Stimulated activated effector memory CD8-positive, alpha-beta T cell treated with anti-CD3 and anti-CD28 coated beads, Interleukin-12 subunit alpha, Interleukin-12 subunit beta, amount 100 ng/mL, for 72 hours (primary cell): ENCODE data around the gene FAM241A.

Experiments used
- ATAC-seq: fragments of 150-1000 bp; cut with Tn5 transposase; 2 replicates; pipeline ENCODE4 v1.10.0; 2021
- DNase-seq, 2 donors: peaks; one replicate each; pipeline ENCODE4 v3.0.0; 2021 to 2022; ENCODE audit warnings: low spot score in 2 of 2
- H3K27ac Mint-ChIP-seq: one replicate; pipeline ENCODE4 v1.8.0; 2022; ENCODE audit warnings: mild to moderate bottlenecking, mixed read lengths
- H3K36me3 Mint-ChIP-seq: one replicate; pipeline ENCODE4 v1.8.0; 2022; ENCODE audit warnings: mild to moderate bottlenecking, mixed read lengths
- H3K4me1 Mint-ChIP-seq: one replicate; pipeline ENCODE4 v1.8.0; 2022; ENCODE audit warnings: mixed read lengths
- H3K4me3 Mint-ChIP-seq: one replicate; pipeline ENCODE4 v1.8.0; 2022; ENCODE audit warnings: mild to moderate bottlenecking, mixed read lengths
- H3K9me3 Mint-ChIP-seq: one replicate; pipeline ENCODE4 v1.8.0; 2022; ENCODE audit warnings: mixed read lengths

Gene FAM241A

DNA sequence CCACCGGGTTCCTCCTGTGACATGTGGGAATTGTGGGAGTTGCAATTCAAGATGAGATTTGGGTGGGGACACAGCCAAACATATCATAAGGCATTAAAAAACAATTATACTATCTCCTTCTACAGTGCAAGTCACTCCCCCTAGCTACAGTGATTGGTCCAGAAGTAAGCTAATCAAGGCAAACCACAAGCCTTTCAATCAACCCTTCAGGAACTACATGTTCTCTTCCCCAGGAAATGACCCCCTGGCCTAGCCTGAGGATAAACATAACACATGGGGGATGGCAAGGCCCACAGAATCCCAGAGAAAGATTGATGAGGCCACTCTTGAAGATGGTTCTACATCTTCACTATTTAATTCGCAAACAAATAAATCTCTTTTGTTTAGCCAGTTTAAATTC, 25.2 kb upstream of the FAM241A start:
- Mint-ChIP-seq H3K36me3 (no peaks in the 10 kb centered on the region), H3K4me3 (no peak overlapping the region), H3K9me3 (peaks cover 8% of the 10 kb centered on the region), H3K27ac (peak overlapping the region; percentile 92), H3K4me1 (peaks cover 27% of the 10 kb centered on the region)
- DNase-seq (no peak), ATAC-seq (no peak)

DNA sequence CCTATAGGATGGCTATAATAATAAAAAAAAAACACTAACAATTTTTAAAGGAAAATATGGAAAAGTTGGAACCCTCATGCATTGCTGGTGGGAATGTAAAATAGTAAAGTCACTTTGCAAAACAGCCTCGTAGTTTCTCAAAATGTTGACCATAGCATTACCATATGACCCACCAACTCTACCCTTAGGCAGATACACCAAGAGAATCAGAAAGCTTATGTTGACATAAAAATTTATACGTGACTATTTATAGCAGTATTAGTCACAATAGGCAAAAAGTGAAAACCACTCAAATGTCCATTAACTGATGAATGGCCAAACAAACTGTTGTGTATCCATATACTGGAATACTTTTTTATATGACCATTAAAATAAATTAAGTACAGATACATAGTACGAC, 19.8 kb upstream of the FAM241A start:
- ATAC-seq (no peak), DNase-seq (no peak)
- Mint-ChIP-seq H3K4me3 (no peak overlapping the region), H3K36me3 (no peaks in the 10 kb centered on the region), H3K27ac (no peak overlapping the region), H3K4me1 (peaks cover 6% of the 10 kb centered on the region), H3K9me3 (peaks cover 1% of the 10 kb centered on the region)

DNA sequence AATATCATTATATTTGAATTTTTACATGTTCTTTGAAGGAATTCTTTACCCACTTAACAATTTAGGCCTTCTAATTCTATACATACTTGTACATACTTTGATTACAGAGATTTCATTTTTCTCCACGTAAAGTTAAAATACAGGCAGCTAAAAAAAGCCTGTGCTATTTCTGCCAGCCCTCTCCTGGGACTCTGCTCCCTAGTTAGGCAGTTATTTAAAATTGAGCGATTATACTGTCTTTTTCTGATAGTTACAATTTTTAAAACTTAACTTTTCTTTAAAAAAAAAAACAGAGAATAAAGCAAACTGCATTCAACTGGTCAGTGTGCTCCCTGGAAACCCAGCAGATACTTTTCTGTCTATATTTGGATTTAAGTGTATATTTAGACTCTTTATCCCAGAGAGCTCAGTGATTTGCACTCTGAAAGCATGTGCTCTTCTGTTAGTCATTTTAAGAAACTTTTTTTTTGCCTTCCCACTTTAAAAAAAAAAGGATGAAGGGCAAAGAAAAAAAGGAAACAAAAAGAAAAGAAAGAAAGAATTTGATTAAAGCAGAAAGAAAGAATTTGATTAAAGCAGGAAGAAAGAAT, 18.1 kb upstream of the FAM241A start:
- Mint-ChIP-seq H3K4me1 (no peaks in the 10 kb centered on the region), H3K9me3 (no peaks in the 10 kb centered on the region), H3K36me3 (no peaks in the 10 kb centered on the region), H3K27ac (no peak overlapping the region), H3K4me3 (no peak overlapping the region)
- ATAC-seq (no peak), DNase-seq (no peak)

DNA sequence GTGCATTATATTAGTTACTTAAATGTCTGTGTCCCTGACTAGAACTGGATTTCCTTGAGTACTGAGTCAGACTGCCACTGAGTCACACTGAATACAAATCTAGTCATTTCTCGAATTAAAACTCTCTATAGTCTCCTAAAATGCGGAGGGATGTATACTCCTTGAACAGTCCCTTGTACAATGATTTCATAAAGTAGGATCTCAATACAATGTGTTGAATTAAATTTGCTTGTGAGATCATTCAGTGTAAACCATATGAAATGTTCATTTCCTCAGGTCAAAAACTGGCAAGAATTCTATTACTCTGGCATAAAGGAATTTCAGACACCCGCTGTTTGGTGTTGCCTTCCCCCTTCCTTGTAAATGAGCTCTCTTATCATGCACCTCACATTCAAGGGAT, 17.5 kb upstream of the FAM241A start:
- H3K4me3 Mint-ChIP-seq: no peak overlapping the region
- no peaks in the 10 kb centered on the region for H3K9me3 Mint-ChIP-seq
- peak; percentile 100 for ATAC-seq
- H3K27ac Mint-ChIP-seq: no peak overlapping the region
- no peaks in the 10 kb centered on the region for H3K4me1 Mint-ChIP-seq
- H3K36me3 Mint-ChIP-seq: no peaks in the 10 kb centered on the region
- DNase-seq: no peak

DNA sequence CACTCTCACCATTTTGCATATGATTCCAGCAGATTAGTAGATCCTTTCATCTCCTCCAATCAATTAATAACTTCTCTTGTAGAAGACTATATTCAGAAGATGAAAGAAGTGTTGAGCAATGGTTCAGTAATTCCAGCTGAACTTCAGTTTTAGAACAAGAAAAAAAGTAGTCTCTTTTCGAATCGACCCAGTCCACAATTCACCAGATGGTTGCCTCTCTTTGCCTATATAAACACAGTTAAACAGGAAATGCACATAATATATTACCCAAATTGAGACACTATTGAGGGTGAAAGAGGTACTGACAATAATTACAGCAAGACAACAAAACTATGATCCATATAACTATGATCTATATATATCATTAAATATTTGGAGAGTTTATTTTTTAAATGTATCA, 16.8 kb upstream of the FAM241A start:
- Mint-ChIP-seq H3K27ac (no peak overlapping the region), H3K4me1 (no peaks in the 10 kb centered on the region), H3K4me3 (no peak overlapping the region), H3K9me3 (no peaks in the 10 kb centered on the region), H3K36me3 (no peaks in the 10 kb centered on the region)
- DNase-seq (no peak), ATAC-seq (no peak)

DNA sequence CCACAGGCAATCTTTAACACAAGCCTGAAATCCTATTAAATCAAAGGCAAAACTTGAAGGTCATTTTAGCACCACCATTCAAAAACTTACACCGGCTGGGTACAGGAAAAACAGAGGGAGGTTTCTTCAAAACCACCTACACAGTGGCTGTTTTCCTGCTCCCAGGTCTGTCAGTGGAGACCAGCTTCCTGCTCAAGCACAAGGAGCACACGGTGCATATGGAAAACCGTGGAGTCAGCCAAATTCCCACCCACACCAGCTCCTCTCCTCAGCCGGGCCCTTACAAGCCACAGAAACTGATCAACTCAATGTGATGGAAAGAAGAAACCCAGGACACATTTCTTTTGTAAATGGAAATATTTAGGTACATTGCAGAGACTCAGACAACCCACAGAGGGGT, 14.3 kb upstream of the FAM241A start:
- ATAC-seq (no peak), DNase-seq (no peak)
- Mint-ChIP-seq H3K9me3 (no peaks in the 10 kb centered on the region), H3K4me3 (no peak overlapping the region), H3K36me3 (no peaks in the 10 kb centered on the region), H3K27ac (no peak overlapping the region), H3K4me1 (no peaks in the 10 kb centered on the region)

DNA sequence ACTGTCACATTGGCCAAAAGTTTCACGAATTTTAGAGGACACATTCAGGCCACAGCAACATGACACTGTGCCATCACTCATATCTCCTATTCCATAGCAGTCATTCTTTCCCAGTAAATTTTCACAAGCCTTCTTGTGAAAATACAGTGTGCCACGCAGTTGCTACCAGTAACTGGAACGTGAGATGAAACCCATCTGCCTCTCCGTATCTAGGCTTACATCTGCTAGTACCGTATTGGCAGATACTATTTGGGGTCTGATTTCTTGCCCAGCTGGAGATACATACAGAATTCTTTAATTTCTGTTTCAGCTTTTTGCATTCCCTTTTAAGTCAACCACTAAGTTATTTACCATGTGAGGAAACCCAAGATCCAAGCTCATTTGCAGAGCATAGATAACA, 8.7 kb upstream of the FAM241A start:
- H3K4me1 Mint-ChIP-seq: no peaks in the 10 kb centered on the region
- no peaks in the 10 kb centered on the region for H3K36me3 Mint-ChIP-seq
- H3K27ac Mint-ChIP-seq: no peak overlapping the region
- ATAC-seq (no peak), DNase-seq (no peak)
- no peak overlapping the region for H3K4me3 Mint-ChIP-seq
- H3K9me3 Mint-ChIP-seq: no peaks in the 10 kb centered on the region

DNA sequence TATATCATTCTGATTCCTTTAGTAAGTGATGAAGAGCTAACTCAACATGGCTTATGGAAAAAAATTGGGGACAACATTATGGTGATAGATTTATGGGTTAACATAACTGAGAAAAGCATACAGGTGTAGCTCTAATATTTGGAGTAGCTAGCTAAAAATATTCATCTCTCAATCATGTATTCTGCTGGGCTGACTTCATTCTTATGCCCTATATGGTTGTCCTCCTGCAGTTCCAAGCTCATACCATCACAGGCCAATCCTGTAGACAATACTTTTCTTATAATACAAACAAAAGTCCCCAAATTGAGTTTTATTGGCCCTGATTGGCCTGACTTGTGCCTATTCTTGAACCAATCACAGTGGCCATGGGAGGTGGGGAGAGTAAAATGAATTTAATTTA, 6.7 kb upstream of the FAM241A start:
- DNase-seq: no peak
- Mint-ChIP-seq H3K4me1 (no peaks in the 10 kb centered on the region), H3K4me3 (no peak overlapping the region), H3K27ac (no peak overlapping the region), H3K9me3 (no peaks in the 10 kb centered on the region), H3K36me3 (no peaks in the 10 kb centered on the region)
- no peak for ATAC-seq

DNA sequence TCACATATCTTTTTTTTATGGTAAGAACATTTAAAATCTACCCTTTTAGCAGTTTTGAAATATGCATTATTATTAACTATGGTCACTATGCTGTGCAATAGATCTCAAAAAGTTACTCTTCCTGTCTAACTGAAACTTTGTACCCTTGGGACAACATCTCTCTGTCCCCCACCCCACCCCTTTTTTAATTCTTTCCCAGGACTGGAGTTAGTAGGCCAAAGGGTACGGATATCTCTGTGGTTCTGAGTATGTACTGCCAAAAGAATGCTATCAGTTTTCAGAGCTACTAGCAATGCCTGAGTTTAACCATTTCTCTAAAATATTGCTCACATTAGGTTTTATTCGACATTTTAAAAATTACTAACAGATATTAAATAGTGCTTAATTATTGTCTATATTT, 4.7 kb upstream of the FAM241A start:
- H3K27ac Mint-ChIP-seq: no peak overlapping the region
- DNase-seq: no peak
- no peak overlapping the region for H3K4me3 Mint-ChIP-seq
- H3K9me3 Mint-ChIP-seq: no peaks in the 10 kb centered on the region
- no peaks in the 10 kb centered on the region for H3K36me3 Mint-ChIP-seq
- peaks cover 12% of the 10 kb centered on the region for H3K4me1 Mint-ChIP-seq
- no peak for ATAC-seq

DNA sequence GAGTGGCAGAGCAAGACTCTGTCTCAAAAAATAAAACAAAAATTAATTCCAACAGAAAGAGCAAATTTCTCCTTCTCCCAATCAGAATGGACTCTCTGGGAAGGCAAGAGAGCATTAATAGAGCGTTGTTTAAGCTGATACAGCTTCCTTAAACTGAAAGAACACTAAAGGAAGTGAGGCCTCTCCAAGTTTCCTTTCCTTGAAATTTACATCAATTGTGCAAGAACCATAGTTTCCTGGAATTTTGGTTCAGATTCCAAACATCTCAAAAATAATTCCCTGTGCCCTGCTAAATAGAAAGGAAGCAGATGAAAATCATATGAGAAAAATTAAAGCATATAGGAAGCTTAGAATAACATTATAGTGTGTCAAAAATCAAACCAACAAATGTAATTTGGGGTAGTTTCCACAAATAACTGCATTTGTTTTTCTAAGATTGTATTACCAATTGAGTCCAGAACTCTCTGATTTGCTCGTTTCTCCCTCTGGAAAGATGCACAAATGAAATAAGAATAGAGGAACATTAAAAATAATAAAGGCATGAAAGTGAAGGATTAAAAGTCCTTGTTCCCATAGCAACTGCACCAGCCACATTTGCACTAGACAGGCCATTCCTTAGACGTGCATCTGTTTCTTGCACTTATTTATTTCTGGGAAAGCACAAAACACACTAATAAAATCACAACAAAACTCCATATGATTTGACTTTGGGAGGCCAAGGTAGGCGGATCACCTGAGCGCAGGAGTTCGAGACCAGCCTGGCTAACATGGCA, 3.7 kb upstream of the FAM241A start:
- DNase-seq (no peak), ATAC-seq (no peak)
- Mint-ChIP-seq H3K9me3 (no peaks in the 10 kb centered on the region), H3K4me1 (peaks cover 19% of the 10 kb centered on the region), H3K36me3 (no peaks in the 10 kb centered on the region), H3K27ac (no peak overlapping the region), H3K4me3 (no peak overlapping the region)

DNA sequence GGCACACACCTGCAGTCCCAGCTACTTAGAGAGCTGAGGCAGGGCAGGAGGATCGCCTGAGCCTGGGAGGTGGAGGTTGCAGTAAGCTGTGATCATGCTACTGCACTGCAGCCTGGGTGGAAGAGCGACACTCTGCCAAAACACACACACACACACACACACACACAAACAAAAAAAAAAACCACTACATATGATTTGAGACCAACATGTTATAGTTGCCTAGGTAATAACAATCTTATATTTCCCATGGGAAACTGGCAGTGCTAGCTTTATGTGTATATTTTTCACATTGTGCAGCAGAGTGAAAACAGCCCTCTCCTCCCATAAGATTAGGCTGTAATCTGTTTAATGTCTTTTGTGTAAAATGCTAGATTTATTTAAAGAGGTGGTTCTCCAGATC, 3.1 kb upstream of the FAM241A start:
- no peak overlapping the region for H3K27ac Mint-ChIP-seq
- no peak for ATAC-seq

DNA sequence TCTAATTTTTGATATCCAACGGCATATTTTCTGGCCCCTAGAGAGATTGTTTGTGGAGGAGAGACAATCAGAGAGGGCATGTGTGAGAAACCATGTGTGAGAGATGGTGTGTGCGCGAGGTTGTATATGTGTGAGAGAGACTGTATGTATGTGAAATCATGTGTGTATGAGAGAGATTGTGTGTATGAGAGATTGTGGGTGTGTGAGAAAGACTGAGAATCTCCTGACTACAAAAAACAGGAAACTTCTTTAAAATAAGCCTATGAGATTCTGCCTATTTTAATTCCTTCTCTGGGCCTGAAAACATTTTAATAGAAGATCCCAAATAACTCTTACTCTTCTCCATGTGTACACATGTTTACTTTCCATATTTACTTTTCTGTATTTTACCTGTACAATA, 1.5 kb upstream of the FAM241A start:
- ATAC-seq: no peak
- H3K4me3 Mint-ChIP-seq: no peak overlapping the region
- H3K9me3 Mint-ChIP-seq: no peaks in the 10 kb centered on the region
- H3K4me1 Mint-ChIP-seq: peaks cover 41% of the 10 kb centered on the region
- DNase-seq: no peak
- no peaks in the 10 kb centered on the region for H3K36me3 Mint-ChIP-seq
- no peak overlapping the region for H3K27ac Mint-ChIP-seq

More for the DNA sequence above, 3.1 kb upstream of the FAM241A start:
- no peaks in the 10 kb centered on the region for H3K9me3 Mint-ChIP-seq
- DNase-seq: no peak
- peaks cover 25% of the 10 kb centered on the region for H3K4me1 Mint-ChIP-seq
- no peak overlapping the region for H3K4me3 Mint-ChIP-seq
- H3K36me3 Mint-ChIP-seq: no peaks in the 10 kb centered on the region

DNA sequence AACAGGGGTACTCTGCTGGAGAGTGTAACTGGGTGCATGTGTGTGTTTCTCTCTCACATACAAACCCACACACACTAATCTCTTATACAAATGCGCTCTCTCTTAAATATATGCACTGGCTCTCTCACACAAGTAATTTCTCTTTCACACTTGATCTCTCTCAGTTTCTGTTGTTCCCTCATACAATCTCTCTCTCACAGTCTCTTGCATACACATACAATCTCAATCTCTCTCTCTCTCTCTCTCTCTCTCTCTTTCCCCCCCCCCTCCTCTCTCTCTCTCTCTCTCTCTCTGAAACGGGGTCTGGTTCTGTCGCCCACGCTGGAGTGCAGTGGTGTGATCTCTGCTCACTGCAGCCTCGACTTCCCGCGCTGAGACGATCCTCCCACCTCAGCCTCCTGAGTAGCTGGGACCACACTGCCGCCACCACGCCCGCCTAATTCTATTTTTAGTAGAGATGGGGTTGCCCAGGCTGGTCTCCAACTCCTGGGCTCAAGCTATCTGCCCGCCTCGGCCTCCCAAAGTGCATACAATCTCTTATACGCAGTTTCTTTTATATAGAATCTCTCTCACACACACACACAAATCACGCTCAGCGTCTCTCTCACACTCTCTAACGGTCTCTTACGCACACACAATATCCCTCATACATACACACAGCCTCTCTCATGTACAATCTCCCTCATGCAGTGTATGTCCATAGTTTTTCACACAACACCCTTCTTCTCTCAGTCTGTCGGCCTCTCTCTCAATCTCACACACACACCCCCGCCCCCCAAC, 518 bp upstream of the FAM241A start:
- no peak for ATAC-seq
- Mint-ChIP-seq H3K27ac (no peak overlapping the region), H3K36me3 (no peaks in the 10 kb centered on the region), H3K9me3 (no peaks in the 10 kb centered on the region), H3K4me3 (peak overlapping the region; percentile 77), H3K4me1 (peaks cover 41% of the 10 kb centered on the region)
- no peak for DNase-seq

DNA sequence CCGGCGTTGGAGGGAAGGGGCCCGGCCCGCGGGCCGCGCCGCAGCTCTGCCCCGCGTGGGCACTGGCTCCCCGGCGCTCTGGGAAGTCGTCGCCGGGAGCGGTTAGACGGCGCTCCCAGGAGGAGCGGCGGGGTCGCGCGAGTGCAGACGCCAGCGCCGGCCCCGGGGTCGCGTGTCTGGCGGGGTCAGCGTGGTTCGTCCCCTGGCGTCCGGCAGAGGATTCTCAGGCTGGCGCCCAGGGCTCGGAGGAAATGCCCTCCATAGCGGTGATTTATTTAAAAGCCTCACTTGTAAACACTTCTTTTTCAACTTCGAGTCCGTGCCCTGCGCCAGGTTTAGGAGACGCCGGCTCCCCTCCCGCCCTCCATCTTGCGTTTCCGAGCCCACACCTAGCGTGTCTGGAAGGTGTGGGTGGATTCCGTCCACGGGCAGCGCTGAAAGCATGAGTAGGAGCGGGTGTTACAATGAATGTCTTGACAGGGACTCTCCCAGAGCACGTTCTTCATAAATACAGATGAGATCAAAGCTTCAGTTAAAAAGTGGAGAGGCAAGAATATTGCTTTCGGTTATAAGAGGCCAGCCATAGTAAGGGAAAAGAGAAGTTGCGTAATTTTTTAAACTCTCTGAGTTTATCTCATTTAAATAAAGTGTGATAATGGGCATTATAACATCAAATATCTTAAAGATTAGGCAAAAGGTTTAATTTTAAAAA, 692 bp downstream of the FAM241A start:
- H3K9me3 Mint-ChIP-seq: no peaks in the 10 kb centered on the region
- peak; percentile 53 to 86 for DNase-seq
- peaks cover 42% of the 10 kb centered on the region for H3K4me1 Mint-ChIP-seq
- peak overlapping the region; percentile 92 for H3K27ac Mint-ChIP-seq
- ATAC-seq: peak; percentile 85
- H3K36me3 Mint-ChIP-seq: no peaks in the 10 kb centered on the region
- H3K4me3 Mint-ChIP-seq: peak overlapping the region; percentile 77

DNA sequence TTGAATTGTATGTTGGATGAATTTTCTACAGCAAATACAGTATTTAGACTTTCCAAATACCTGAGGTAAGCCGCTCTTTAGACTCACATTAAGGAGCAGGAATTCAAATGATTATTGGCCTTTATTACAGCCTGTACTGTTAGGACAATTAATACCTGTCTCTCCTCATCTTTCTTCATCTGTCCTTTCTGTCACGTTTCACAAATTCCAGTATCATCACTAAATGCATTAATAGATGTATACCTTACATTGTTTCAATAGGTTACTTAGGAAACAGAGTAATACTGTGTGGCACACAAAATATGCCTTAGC, 1.2 kb downstream of the FAM241A start:
- no peaks in the 10 kb centered on the region for H3K36me3 Mint-ChIP-seq
- H3K4me1 Mint-ChIP-seq: peaks cover 47% of the 10 kb centered on the region
- ATAC-seq: no peak
- H3K27ac Mint-ChIP-seq: peak overlapping the region; percentile 92
- no peaks in the 10 kb centered on the region for H3K9me3 Mint-ChIP-seq
- no peak for DNase-seq
- H3K4me3 Mint-ChIP-seq: peak overlapping the region; percentile 77
